Activated gamma-delta T cell (primary cell): Measurements from ENCODE around the gene PDE6D.
A peak's percentile ranks its signal among the peaks of the same experiment; 100 is the strongest.

Experiments
- DNase-seq: peaks from one replicate; lab custom pipeline; 2025; lab: John Stamatoyannopoulos, UW

Gene PDE6D

DNA sequence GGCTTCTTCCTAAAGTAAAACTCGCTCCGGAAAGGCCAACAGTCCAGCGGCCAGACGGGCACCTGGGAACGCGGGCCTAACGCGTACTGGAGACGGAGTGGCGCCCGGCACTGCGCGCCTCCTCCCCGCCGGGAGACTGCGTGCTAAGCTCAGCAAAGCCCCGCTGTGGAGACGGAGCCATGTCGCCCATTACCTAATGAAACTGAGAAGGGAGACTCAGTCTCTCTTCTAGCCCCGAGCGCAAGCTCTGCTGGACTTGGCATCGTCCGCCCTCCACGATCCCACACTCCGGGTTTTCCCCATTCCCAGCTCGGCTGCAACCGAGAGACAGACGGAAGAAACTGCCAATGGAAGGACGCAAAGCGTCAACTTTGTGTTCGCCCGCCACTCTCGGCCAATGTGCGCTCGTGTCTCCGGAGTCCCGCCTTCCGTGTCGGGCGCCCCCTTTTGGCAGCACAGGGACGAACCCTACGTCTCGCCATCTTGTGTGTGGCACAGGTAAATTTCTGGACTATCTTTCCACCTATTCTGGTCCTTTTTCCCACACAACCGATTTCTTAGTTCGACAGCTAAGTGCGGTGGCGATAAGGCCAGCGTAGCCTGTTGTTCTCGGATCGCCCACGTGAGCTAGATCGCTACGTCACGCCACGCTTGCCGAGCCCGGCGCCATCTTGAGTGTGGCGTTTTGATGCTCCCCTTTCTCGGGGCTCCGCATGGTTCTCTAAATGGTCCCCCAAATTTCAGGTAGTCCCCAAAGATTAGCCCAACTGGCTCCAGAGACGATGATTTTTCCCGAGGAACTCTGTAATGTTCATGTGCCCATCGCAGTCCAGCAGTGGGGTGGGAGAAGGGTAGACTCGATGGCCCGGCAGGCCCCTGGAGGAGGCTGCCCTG, 74.1 kb downstream of the PDE6D start:
- DNase-seq = peak; percentile 74

DNA sequence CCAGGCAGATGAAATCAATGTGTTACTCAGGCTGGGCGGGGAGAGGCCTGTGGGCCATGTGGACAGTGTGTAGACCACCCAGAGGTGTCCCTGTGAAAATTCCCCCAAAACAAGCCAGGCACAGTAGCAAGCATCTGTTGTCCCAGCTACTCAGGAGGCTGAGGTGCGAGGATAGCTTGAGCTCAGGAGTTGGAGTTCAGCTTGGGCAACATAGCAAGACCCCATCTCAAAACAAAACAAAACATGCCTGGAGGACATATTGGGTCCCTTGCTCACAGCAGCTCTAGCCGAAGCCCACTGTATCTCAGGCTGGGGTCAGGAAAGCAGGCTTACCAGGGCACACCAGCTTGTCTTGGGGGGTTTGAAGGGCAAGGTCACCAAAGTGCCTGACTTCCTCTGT, 77.1 kb downstream of the PDE6D start:
- DNase-seq = no peak

DNA sequence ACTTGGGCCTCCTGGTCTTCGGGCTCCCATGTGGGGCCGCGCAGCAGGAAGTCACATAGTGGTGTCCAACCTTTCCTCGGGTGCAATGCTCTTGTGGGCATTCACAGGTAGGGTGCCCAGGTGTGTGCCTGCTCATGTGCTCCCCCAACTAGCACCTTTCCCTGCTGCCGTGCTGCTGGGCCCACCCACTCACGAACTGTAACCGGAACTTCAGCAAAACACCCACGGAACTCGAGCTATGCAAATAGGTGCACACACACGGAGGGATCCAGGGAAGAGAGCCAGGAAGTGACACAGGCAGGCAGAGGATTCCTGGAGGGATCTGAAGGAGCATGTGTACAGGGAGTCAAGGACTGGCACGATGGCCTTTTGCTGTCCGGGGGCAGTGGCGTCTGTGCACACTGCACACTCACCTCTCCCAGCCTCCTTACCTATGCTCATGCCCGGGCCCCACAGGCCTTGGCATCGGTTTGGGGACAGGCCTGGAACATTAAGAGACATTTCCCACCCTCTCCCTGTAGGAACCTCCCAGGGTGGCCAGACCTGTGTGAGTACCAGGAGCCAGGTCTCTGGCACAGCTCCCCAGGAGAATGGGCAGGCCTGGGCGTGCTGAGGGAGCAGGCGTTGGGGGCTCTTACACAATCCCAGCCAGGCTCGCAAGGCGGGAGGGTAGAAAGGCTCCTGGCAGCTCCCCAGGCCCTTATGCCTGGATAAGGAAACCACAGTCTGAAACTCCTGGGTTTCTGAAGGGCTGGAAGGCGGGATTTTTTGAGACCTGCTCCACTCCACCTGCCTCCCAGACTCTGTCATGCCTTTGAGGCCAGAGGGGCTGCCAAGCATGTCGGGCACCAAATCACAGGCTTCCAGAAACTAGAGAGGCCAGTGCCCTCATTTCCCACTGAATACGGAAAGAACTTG, 79.4 kb downstream of the PDE6D start:
- DNase-seq = no peak

DNA sequence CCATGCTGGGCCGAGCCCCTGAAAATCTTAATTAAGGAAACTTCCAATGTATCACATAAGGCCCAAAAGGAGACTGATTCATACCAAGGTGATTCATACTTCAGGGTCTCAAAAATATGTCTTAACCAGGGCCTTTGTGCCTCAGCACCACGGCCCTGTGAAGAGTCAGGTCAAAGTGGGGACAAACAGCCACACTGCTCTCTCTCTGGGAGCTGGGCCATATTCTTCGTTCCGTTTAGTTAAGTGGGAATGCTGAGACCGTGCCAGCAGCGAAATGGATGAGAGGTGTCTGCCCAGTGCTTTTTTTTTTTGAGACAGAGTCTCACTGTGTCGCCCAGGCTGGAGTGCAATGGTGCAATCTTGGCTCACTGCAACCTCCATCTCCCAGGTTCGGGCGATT, 82.1 kb downstream of the PDE6D start:
- no peak for DNase-seq

- no peak for DNase-seq
Observed at GRCh38 chr2:231696004-231696367, 85.1 kb downstream of the PDE6D start.

DNA sequence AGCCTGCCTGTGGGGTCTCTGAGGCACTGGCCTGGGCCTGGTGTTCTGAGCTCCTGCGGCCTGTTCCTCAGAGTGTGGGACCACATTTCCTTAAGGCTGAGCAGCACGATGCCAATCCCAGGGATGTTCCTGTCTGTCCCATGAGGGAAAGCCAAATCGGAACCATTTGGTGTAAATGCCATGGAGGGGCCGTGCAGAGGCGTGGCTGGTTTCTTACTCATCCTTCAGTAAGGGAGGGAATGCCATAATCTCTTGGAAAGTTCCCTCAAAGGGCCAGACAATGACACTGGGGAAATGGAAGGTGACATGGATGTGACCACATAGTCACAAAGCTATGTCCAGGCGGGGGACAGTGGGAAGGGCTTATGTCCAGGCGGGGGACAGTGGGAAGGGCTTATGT, 87.1 kb downstream of the PDE6D start:
- no peak for DNase-seq

DNA sequence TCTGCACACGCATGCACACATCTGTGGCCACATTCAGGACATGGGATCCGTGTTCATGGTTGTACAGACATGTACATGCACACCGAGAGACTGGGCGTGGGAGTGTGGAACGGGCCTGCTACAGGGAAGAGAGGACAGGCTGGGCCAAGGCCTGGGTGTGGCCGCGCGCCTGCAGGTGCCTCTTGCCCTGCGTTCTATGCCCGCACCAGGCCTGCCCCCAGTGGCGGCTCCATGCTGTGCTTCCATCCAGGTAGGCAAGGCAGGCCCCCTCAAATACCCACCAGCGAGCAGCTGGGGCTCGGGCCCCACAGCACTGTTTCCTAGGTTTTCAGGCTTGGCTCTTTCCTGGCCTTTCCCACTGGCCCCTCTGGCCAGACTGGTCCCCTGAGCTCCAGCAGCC, 88.2 kb downstream of the PDE6D start:
- no peak for DNase-seq

- no peak for DNase-seq
Observed at GRCh38 chr2:231691251-231691772, 89.8 kb downstream of the PDE6D start.

DNA sequence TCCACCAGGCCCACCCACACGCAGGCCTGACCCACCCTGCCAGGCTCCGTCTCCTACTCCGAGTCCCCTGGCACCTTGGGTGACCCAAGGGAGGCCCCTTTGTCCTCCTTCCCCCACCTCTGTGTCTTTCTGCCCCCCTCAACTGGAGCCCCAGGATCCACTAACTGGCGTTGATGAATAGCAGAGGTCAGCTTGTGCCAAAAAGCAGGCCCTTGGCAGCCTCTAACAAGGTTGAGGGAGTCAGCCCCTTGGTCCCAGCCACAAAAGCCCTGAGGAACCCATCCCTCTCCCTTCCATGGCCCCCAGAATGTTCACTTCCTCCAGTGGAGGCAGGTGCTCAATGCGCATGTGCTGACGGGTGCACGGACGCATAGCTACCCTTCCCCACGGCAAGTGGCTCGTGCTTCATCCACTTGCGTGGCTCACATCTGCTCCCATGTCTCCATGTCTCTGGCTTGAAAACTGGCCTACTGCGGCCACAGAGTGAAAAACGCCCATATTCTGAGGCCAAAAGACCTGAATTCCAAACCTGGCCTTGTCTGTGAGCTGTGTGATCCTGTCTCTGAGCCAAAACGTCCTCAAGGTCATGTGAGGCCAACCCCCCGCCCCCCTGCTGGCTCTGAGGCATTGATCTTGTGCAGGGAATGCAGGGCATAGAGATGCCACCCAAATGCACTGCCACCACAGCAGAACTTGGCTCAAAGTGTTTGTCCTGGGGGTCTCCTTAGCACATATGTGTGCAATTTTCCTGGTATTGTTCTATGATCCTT, 91.8 kb downstream of the PDE6D start:
- no peak for DNase-seq

DNA sequence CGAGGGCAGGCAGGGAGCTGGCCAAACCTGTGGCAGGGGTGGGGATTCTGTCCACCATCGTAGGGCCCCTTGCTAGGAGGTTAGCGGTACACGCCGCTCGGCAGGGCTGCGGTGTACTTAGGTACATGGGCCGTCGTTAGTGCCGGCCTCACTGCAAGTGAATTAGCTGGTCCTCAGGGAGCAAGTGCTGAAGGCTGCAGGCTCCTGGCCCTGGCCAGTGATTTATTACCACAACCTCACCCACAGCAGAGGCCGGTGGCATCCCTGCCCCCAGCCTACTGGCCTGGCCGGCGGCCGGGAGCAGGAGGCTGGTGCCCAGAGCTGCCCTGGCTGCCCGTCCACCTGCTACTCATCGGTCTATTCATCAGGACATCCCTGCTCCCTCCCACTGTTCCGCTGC, 92.4 kb downstream of the PDE6D start:
- no peak for DNase-seq

DNA sequence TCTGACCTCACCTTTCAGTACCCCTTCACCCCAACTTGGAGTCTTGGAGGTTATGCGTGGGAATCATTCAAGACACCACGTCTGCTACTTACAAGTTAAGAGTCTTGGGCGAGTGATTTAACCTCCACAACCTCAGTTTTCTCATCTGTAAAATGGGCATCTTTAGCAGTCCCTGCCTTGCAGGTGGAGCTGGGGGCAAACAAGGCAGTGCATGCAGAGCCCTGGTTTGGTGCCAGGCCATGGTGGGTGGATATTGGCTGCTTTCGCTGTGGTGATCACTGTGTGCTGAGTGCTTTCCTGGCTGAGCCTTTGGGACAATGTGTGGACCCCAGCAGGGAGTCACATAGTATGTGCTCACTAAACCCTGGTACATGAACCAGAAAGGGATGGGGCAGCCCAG, 93.1 kb downstream of the PDE6D start:
- DNase-seq = no peak

DNA sequence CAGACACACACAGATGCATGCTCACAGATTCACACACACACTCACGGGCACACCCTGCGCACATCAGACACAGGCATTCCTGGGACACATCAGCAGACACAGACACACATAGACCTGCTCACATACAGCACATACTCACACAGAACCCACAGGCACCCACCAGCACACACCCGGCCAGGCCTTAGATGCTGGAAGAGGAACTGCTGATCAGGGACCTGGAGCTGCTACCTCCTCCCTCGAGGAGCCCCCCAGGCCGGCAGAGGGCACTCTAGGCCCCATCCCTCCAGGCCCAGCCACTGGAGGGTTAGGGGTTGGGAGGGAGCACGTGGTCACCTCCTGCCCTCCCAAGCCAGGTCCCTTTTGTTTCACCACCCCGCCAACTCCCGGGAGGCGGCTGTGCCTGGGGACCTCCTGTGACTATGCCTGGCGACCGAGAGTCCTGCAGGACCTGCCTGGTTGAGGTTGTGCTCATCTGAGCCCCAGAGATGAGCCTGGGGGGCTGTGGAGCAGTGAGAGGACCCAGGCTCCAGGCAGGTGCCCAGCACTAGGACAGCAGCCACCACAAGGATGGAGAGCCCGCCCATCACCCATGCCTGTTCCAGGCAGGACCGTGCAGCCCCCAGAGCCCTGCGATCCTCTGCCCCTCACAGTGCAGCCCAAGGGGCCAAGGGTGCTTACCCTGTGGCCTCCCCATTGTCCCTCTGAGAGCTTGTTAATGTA, 93.8 kb downstream of the PDE6D start:
- no peak for DNase-seq

GRCh38 chr2:231686192-231687100, 94.6 kb downstream of the PDE6D start:
- DNase-seq = no peak

GRCh38 chr2:231685349-231686191, 95.5 kb downstream of the PDE6D start:
- no peak for DNase-seq

DNA sequence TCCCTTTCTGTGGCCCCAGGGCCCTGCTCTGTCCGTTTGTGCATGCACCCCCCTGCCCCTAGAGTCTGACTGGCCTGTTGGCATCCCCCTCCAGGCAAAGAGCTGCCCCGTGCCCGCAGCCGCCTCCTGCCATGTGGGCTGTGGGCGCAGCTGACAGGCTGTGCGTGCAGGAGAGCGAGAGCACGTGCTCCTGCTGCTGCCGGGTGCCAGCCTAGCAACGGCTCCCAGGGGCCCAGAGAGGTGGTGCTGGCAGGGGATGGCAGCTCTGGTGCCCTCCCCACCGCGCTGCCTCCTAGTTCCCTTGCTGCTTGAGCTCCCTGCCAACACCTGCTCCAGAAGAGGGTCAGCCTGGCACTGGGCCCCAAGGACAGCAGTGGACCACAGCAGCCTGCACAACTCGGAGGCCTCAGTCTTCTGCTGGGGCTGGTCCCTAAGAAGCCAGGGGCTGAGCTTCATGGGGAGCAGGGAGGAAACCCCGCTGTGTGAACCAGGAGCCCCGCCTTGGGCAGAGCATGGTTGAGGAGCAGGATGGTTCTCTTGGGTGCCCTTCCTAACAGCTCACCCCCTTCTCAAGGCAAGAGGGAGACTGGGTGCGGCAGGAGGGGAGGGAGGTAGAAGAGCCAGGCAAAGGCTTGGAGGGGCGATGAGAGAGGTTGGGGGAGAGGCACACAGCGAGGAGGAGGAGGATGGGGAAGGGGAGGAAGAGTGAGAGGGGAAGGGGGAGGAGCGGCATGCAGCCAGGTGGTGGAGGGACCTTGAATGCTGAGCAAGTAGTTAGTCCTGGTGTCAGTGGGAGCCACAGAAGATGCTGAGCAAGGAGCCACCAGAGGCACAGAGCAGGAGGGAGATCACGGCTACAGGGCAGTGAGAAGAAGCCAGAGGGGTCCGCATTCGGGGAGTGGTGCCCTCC, 96.5 kb downstream of the PDE6D start:
- DNase-seq = no peak

DNA sequence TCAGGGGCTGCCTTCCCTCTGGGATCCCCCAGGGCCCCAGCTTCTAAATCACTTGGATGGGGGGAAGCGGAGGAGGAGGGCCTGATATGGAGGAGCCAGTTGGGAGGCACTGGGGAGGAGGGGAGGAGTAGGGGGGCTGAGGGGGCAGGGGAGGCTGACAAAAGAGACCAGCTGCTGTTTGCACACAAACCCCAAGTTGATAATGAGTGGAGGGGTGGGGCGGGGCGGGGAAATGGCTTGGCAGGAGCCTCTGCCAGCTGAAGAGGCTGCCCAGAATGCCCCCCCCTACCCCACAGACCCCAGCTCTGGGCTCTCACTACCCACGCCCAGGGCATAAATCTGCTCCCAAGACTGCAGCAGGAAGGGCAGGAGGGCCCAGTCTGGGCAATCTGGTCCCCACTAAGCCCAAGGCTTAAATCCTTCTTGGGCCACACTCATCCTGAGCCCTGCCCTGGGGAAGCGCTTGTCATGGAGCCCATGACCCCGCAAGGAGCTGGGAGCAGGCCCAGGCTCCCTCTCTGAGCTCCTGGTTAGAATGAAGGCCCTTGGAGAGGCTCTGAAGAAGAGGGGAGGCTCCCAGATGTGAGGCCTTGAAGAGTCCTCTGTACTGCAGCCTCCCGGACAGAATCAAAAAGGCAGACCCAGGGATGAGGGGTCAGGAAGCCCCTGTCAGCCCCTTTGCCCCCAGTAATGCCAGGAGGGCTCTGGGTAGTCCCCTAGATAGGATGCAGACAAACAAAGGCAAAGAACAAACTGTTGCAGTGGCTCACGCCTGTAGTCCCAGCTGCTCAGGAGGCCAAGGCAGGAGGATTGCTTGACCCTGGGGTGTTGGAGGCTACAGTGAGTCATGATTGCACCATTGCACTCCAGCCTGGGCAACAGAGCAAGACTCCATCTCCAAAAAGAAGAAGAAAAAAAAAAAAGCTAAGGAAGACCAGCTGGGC, 97.5 kb downstream of the PDE6D start:
- DNase-seq = no peak
